Testis (tissue), 2 donors: ENCODE measurements around the gene TACO1.

Source experiments
- CTCF ChIP-seq, 3 experiments: fragments of 450-650 bp in 2 of 3; fragments of 200-600 bp in 1 of 3; sonication (generic) in 1 of 3; IDR thresholded peaks; one replicate each; pipeline ENCODE4 v1.5.1; 2016 to 2019; ENCODE audit warnings: antibody characterized with exemption in 3 of 3, mild to moderate bottlenecking in 2 of 3, moderate library complexity in 1 of 3
- POLR2A ChIP-seq: fragments of 450-650 bp; IDR thresholded peaks from one replicate; pipeline ENCODE4 v1.6.1; 2017; ENCODE audit warnings: antibody characterized with exemption, mild to moderate bottlenecking, moderate library complexity

GRCh38 chr17:63644846-63645245 is 44.2 kb downstream of the TACO1 start:
- TF ChIP-seq POLR2A (no peak), CTCF (IDR thresholded peaks at IDR 0.05) (no peak)
